ENCODE measurements around the gene PALLD.

GRCh38 chr4:168891688-168892087 is 394.8 kb downstream of the PALLD start:
- no peak for TF ChIP-seq CTCF (IDR thresholded peaks at IDR 0.05)
- no peak for TF ChIP-seq POLR2A (IDR thresholded peaks at IDR 0.05)
